ENCODE measurements around the gene MAL.

DNA sequence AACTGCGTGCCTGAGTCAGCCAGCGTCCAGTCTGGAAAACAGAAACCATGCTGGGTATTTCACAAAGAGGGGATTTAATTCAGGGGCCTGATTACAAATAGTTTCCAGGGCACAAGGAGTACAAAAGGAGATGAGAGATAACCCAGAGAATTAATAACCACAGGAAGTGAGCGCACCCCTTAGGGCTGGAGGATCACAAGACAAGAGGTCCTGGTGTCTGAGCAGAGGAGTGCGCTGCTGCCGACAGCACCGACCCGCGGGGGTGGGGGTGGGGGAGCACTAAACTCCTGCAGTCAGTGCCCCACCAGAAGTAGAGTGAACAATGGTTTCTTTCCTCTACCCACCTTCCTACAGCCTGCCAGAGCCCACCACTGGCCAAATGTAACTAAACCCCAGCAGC, 20.8 kb upstream of the MAL start:
- TF ChIP-seq BHLHE40 (IDR thresholded peaks at IDR 0.05; ENCODE audit: borderline replicate concordance) (no peak), PKNOX1 (IDR thresholded peaks at IDR 0.05) (no peak), ELF4 (IDR thresholded peaks at IDR 0.05) (no peak), LEF1 (IDR thresholded peaks at IDR 0.05; ENCODE audit: borderline replicate concordance) (no peak)
